NCI-H1417 treated with DMSO at 0.1 percent for 48 hours (cell line): ENCODE data around the gene NCKAP5L.
"Not testable (repeated sequence)": the region's sequence is repeated elsewhere in the genome, so short reads cannot be mapped to it uniquely, and the experiment has no call there.

ENCODE experiments used
- DNase-seq: peaks from one replicate; lab custom pipeline; 2025; lab: John Stamatoyannopoulos, UW

NCKAP5L gene

GRCh38 chr12:49798248-49798647 is 30.0 kb downstream of the NCKAP5L start:
- DNase-seq: no peak

GRCh38 chr12:49797449-49797776 is 30.8 kb downstream of the NCKAP5L start:
- DNase-seq: no peak

- DNase-seq: no peak
Measured at GRCh38 chr12:49796606-49797448, 31.4 kb downstream of the NCKAP5L start.

- no peak for DNase-seq
Measured at GRCh38 chr12:49796155-49796554, 32.1 kb downstream of the NCKAP5L start.

- no peak for DNase-seq
Measured at GRCh38 chr12:49795654-49796105, 32.5 kb downstream of the NCKAP5L start.

GRCh38 chr12:49794811-49795653 is 33.2 kb downstream of the NCKAP5L start:
- DNase-seq: no peak

GRCh38 chr12:49794021-49794420 is 34.2 kb downstream of the NCKAP5L start:
- DNase-seq: no peak

- no peak for DNase-seq
Measured at GRCh38 chr12:49793620-49794019, 34.6 kb downstream of the NCKAP5L start.

- DNase-seq: no peak
Measured at GRCh38 chr12:49792976-49793580, 35.1 kb downstream of the NCKAP5L start.

- no peak for DNase-seq
Measured at GRCh38 chr12:49792181-49792970, 35.8 kb downstream of the NCKAP5L start.

- DNase-seq: no peak
Measured at GRCh38 chr12:49791700-49792099, 36.5 kb downstream of the NCKAP5L start.

- no peak for DNase-seq
Measured at GRCh38 chr12:49790741-49791555, 37.3 kb downstream of the NCKAP5L start.

GRCh38 chr12:49789992-49790391 is 38.2 kb downstream of the NCKAP5L start:
- DNase-seq: no peak

GRCh38 chr12:49787672-49788071 is 40.5 kb downstream of the NCKAP5L start:
- no peak for DNase-seq

GRCh38 chr12:49784756-49785409 is 43.3 kb downstream of the NCKAP5L start:
- DNase-seq: no peak

GRCh38 chr12:49783917-49784676 is 44.1 kb downstream of the NCKAP5L start:
- DNase-seq: no peak

GRCh38 chr12:49780914-49781313 is 47.3 kb downstream of the NCKAP5L start:
- not testable (repeated sequence) for DNase-seq

- DNase-seq: no peak
Measured at GRCh38 chr12:49779581-49779980, 48.6 kb downstream of the NCKAP5L start.
